Measurements from ENCODE around the gene MPC2.

GRCh38 chr1:167880580-167881021 lies 56.3 kb downstream of the MPC2 start:
- TF ChIP-seq, protein P1, sequence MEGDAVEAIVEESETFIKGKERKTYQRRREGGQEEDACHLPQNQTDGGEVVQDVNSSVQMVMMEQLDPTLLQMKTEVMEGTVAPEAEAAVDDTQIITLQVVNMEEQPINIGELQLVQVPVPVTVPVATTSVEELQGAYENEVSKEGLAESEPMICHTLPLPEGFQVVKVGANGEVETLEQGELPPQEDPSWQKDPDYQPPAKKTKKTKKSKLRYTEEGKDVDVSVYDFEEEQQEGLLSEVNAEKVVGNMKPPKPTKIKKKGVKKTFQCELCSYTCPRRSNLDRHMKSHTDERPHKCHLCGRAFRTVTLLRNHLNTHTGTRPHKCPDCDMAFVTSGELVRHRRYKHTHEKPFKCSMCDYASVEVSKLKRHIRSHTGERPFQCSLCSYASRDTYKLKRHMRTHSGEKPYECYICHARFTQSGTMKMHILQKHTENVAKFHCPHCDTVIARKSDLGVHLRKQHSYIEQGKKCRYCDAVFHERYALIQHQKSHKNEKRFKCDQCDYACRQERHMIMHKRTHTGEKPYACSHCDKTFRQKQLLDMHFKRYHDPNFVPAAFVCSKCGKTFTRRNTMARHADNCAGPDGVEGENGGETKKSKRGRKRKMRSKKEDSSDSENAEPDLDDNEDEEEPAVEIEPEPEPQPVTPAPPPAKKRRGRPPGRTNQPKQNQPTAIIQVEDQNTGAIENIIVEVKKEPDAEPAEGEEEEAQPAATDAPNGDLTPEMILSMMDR (IDR thresholded peaks at IDR 0.05): no peak
- TF ChIP-seq ZFX (IDR thresholded peaks at IDR 0.05; ENCODE audit: borderline replicate concordance): no peak
